KMS-11 (cell line): Measurements from ENCODE around the gene UTS2B.

Source experiments
- H2AFZ ChIP-seq: fragments of 200-600 bp; sonication (generic); 2 replicates; pipeline ENCODE4 v1.6.1; 2016; ENCODE audit warnings: antibody characterized with exemption, mixed run types, low read depth
- H3K27ac ChIP-seq: fragments of 200-600 bp; sonication (generic); 2 replicates; pipeline ENCODE4 v1.6.1; 2016; ENCODE audit warnings: mild to moderate bottlenecking, mixed run types
- H3K27me3 ChIP-seq: fragments of 200-600 bp; sonication (generic); 2 replicates; pipeline ENCODE4 v1.6.1; 2017; ENCODE audit warnings: mild to moderate bottlenecking, low read depth, mixed run types, moderate library complexity; ENCODE audit not compliant: insufficient read depth
- H3K36me3 ChIP-seq: fragments of 200-600 bp; sonication (generic); 2 replicates; pipeline ENCODE4 v1.6.1; 2017; ENCODE audit warnings: mild to moderate bottlenecking, mixed run types; ENCODE audit not compliant: insufficient read depth
- H3K4me1 ChIP-seq: fragments of 200-600 bp; sonication (generic); 2 replicates; pipeline ENCODE4 v1.6.1; 2016; ENCODE audit warnings: mild to moderate bottlenecking, low read depth, mixed run types; ENCODE audit not compliant: poor library complexity, severe bottlenecking
- H3K4me2 ChIP-seq: fragments of 200-600 bp; sonication (generic); 2 replicates; pipeline ENCODE4 v1.7.0; 2016; ENCODE audit warnings: mild to moderate bottlenecking, mixed run types
- H3K4me3 ChIP-seq: fragments of 200-600 bp; sonication (generic); IDR thresholded peaks from 2 replicates; pipeline ENCODE4 v1.6.1; 2017; ENCODE audit warnings: low read depth, low read length, mixed read lengths; ENCODE audit not compliant: insufficient read depth
- H3K79me2 ChIP-seq: fragments of 200-600 bp; sonication (generic); 2 replicates; pipeline ENCODE4 v1.6.1; 2016; ENCODE audit warnings: low read depth, mixed run types; ENCODE audit not compliant: insufficient read depth
- H3K9ac ChIP-seq: fragments of 200-600 bp; sonication (generic); 2 replicates; pipeline ENCODE4 v1.6.1; 2016; ENCODE audit warnings: mild to moderate bottlenecking, mixed run types
- H4K20me1 ChIP-seq: fragments of 200-600 bp; sonication (generic); 2 replicates; pipeline ENCODE4 v1.6.1; 2016; ENCODE audit warnings: mild to moderate bottlenecking, mixed run types; ENCODE audit not compliant: insufficient read depth
- TF ChIP-seq, protein P1 (sequence below): fragments of 200-600 bp; sonication (generic); conservative IDR thresholded peaks from 2 replicates; pipeline ENCODE4 v1.6.1; 2017; ENCODE audit warnings: low read depth, mild to moderate bottlenecking, antibody characterized with exemption, low read length, moderate library complexity, mixed read lengths

UTS2B gene

DNA sequence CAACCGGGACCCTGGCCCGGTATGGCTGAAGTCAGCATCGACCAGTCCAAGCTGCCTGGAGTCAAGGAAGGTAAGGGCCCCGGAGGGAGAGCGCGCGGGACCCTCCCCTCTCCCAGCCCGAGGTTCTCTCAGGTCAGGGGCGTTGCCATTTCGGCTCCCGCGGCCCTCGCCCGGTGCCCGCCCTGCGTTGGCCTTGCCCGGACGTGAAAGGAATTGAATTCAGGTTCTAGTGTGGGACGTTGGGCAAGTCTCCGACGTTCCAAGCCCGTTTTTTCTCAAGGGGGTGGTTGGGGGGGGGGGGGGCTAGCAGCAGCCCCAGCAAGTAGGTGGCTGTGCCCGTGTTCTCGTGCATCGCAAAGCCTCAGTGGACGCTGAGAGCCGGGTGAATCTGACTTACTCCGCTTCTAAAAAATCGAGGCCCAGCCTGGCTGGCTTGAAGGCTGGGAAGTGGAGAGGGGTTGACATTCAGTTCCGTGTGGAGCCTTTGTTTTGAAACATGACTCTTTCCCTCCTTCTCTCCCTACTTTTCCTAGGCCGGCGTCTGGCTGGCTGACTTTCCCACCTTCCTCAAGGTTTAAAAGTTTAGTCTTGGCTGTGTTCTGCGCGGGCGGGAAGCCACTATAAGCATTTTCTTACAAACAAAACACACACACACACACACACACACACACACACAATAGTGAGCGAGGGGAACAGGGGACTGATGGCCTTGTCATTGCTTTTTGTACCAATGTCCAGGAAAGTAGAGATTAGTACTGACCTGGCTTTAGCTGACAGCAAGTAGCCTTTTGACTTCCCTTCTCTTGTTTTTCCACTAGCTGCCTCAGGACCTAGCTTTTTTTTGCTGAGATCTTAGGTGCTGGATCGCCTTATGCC, at the start of gene UTS2B:
Gene UTS2B, minus strand, starts transcription at position 873 of the 876 bp plus-strand sequence. CDS start 48,337 bp downstream, outside the sequence.
- peaks cover 57% of the 10 kb centered on the region for H3K79me2 ChIP-seq
- H3K4me1 ChIP-seq, result peaks cover 53% of the 10 kb centered on the region
- H3K9ac ChIP-seq, result peak within 1 kb of the TSS; percentile 97

GRCh38 chr3:191380001-191380400, 49.7 kb upstream of the UTS2B start:
- H3K27me3 ChIP-seq, result no peaks in the 10 kb centered on the region
- no peak overlapping the region for H2AFZ ChIP-seq
- peaks cover 24% of the 10 kb centered on the region for H3K4me1 ChIP-seq
- H3K27ac ChIP-seq, result no peak overlapping the region
- no peak overlapping the region for H3K4me3 ChIP-seq
- TF ChIP-seq, protein P1, sequence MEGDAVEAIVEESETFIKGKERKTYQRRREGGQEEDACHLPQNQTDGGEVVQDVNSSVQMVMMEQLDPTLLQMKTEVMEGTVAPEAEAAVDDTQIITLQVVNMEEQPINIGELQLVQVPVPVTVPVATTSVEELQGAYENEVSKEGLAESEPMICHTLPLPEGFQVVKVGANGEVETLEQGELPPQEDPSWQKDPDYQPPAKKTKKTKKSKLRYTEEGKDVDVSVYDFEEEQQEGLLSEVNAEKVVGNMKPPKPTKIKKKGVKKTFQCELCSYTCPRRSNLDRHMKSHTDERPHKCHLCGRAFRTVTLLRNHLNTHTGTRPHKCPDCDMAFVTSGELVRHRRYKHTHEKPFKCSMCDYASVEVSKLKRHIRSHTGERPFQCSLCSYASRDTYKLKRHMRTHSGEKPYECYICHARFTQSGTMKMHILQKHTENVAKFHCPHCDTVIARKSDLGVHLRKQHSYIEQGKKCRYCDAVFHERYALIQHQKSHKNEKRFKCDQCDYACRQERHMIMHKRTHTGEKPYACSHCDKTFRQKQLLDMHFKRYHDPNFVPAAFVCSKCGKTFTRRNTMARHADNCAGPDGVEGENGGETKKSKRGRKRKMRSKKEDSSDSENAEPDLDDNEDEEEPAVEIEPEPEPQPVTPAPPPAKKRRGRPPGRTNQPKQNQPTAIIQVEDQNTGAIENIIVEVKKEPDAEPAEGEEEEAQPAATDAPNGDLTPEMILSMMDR, result no peak
- no peaks in the 10 kb centered on the region for H3K79me2 ChIP-seq
- H4K20me1 ChIP-seq, result no peaks in the 10 kb centered on the region
- peaks cover 6% of the 10 kb centered on the region; the same call in 1 of the 2 replicates for H3K36me3 ChIP-seq
- H3K9ac ChIP-seq, result no peak overlapping the region
- no peak overlapping the region for H3K4me2 ChIP-seq

More for the DNA sequence above, at the start of gene UTS2B:
- H3K36me3 ChIP-seq, result no peaks in the 10 kb centered on the region
- peak within 1 kb of the TSS; percentile 87 for H3K27ac ChIP-seq
- no peak within 1 kb of the TSS for H3K4me3 ChIP-seq
- TF ChIP-seq, protein P1, result no peak
- H3K4me2 ChIP-seq, result peak within 1 kb of the TSS; percentile 80
- H2AFZ ChIP-seq, result peak within 1 kb of the TSS; percentile 92
- no peaks in the 10 kb centered on the region for H3K27me3 ChIP-seq
- H4K20me1 ChIP-seq, result peaks cover 5% of the 10 kb centered on the region; the same call in 1 of the 2 replicates

DNA sequence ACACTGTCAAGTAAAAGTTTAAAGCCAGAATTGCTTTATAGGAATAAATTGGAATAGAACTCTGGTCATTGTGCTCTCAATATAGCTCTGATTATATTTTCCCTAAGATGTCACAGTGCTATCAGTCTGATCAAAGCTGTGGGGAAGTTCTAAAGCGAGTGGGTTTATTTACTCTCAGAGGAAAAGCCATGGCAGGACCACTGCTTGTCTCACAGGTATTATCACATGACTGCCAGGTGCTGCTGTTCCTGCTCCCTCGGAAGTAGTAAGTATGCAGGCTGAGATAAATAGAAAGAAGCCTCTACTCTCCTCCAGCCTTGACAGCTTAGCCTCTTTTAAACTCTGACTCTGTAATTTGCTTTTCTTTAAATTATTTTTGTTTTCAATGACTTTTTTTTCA, 49.1 kb upstream of the UTS2B start:
- no peak overlapping the region for H3K9ac ChIP-seq
- H2AFZ ChIP-seq, result no peak overlapping the region
- H4K20me1 ChIP-seq, result no peaks in the 10 kb centered on the region
- TF ChIP-seq, protein P1, result no peak
- no peak overlapping the region for H3K4me2 ChIP-seq
- H3K79me2 ChIP-seq, result no peaks in the 10 kb centered on the region
- no peak overlapping the region for H3K4me3 ChIP-seq
- H3K27ac ChIP-seq, result no peak overlapping the region
- no peaks in the 10 kb centered on the region for H3K27me3 ChIP-seq
- H3K4me1 ChIP-seq, result peaks cover 24% of the 10 kb centered on the region
- peaks cover 6% of the 10 kb centered on the region; the same call in 1 of the 2 replicates for H3K36me3 ChIP-seq

GRCh38 chr3:191378142-191378812, 48.0 kb upstream of the UTS2B start:
- TF ChIP-seq, protein P1, result no peak
- Histone ChIP-seq H3K27me3 (no peaks in the 10 kb centered on the region), H3K4me3 (no peak overlapping the region), H3K27ac (no peak overlapping the region), H2AFZ (no peak overlapping the region), H3K4me2 (peak overlapping the region; percentile 35; the same call in 1 of the 2 replicates), H4K20me1 (no peaks in the 10 kb centered on the region), H3K79me2 (no peaks in the 10 kb centered on the region), H3K36me3 (peaks cover 6% of the 10 kb centered on the region; the same call in 1 of the 2 replicates), H3K4me1 (peaks cover 24% of the 10 kb centered on the region), H3K9ac (no peak overlapping the region)
